Kidney (tissue), 14 donors: Measurements from ENCODE around the gene OARD1. TPM values are rescaled to one million over a fixed set of nuclear protein-coding genes. Genes with fewer than 3 reads are reported as not detected.

ENCODE experiments used
- DNase-seq, 5 donors: peaks; one replicate each; pipeline ENCODE4 v3.0.0-alpha.2; 2013 to 2020
- FAIRE-seq: peaks from 2 replicates; lab custom pipeline; 2012; peaks lifted over from hg19 to GRCh38; lab: Jason Lieb, UNC
- H3K27ac ChIP-seq, 2 donors: one replicate each; pipeline ENCODE4 v1.7.0; 2013; ENCODE audit warnings: low read depth in 2 of 2, low read length in 2 of 2, inconsistent platforms in 1 of 2
- H3K27me3 ChIP-seq: one replicate; pipeline ENCODE4 v1.7.1; 2013; ENCODE audit warnings: low read length, inconsistent platforms; ENCODE audit not compliant: control insufficient read depth, insufficient read depth
- H3K36me3 ChIP-seq, 3 donors: one replicate each; pipeline versions ENCODE4 v1.7.0 to v1.7.1; 2013; ENCODE audit warnings: low read length in 3 of 3, control low read depth in 1 of 3, inconsistent platforms in 1 of 3; ENCODE audit not compliant: insufficient read depth in 3 of 3, control insufficient read depth in 2 of 3
- H3K4me1 ChIP-seq, 3 donors: one replicate each; pipeline versions ENCODE4 v1.7.0 to v1.7.1; 2013; ENCODE audit warnings: low read length in 3 of 3, inconsistent platforms in 1 of 3, low read depth in 1 of 3; ENCODE audit not compliant: control insufficient read depth in 2 of 3, insufficient read depth in 2 of 3
- H3K4me3 ChIP-seq, 3 donors: one replicate each; pipeline versions ENCODE4 v1.7.0 to v1.8.1; 2013; ENCODE audit warnings: low read length in 3 of 3, control low read depth in 1 of 3, inconsistent platforms in 1 of 3
- H3K9ac ChIP-seq, 3 donors: one replicate each; pipeline versions ENCODE4 v1.7.0 to v1.7.1; 2013; ENCODE audit warnings: low read length in 3 of 3, control low read depth in 1 of 3, inconsistent platforms in 1 of 3
- H3K9me3 ChIP-seq, 3 donors: one replicate each; pipeline versions ENCODE4 v1.7.0 to v1.7.1; 2013; ENCODE audit warnings: low read length in 3 of 3, control low read depth in 1 of 3, inconsistent platforms in 1 of 3; ENCODE audit not compliant: control insufficient read depth in 2 of 3, insufficient read depth in 1 of 3
- CTCF ChIP-seq: IDR thresholded peaks from 3 replicates; pipeline ENCODE4 v1.5.1; 2012; ENCODE audit warnings: mild to moderate bottlenecking, moderate library complexity, borderline replicate concordance; ENCODE audit not compliant: insufficient read depth; ENCODE audit errors: extremely low read depth
- intact Hi-C: fragments of 100-400 bp; cut with DNase I; formaldehyde crosslinking; loops from one replicate; pipeline ENCODE4 v1.11.1; 2022
- polyA plus RNA-seq: library from polyadenylated mRNA; stranded (reverse); fragments of 350-450 nt; fragmentation: Illumina TruSeq; extraction: RNeasy Lipid Tissue Mini Kit (QIAGEN cat#74804); gene quantifications from one replicate; pipeline ENCODE4 v1.2.3, GENCODE V29; 2014; ENCODE audit warnings: low read depth, low replicate concordance; ENCODE audit not compliant: insufficient read depth
- total RNA-seq: library from RNA; stranded (reverse); fragmentation: NEBNext Ultra II Directional; extraction: Animal tissue kit (Norgen Biotek cat#: 25700); gene quantifications from one replicate; pipeline ENCODE4 v1.2.1, GENCODE V29; 2021
- donor health status: control.
- donor health status: control.
- donor health status: control.
- donor health status: control.
- donor health status: control.
- donor health status: DM: yes; HTN: yes; CAD: no.
- donor health status: Normal renal cell carcinoma (clear cell type).

Gene OARD1
- total and polyA plus RNA-seq, 2 donors from 2014 or later = 35.9 to 62.6 TPM

- FAIRE-seq (no peak), DNase-seq (no peak)
- Histone ChIP-seq H3K27me3 (no peaks in the 10 kb centered on the region), H3K9me3 (no peaks in the 10 kb centered on the region), H3K27ac (no peak overlapping the region), H3K4me3 (no peak overlapping the region), H3K36me3 (peaks cover 0 to 2% (median 1%) of the 10 kb centered on the region in 3 donors), H3K4me1 (peaks cover 0 to 29% (median 11%) of the 10 kb centered on the region in 3 donors), H3K9ac (no peak overlapping the region)
- no peak for TF ChIP-seq CTCF
- intact Hi-C loops = no loop called here
Observed at GRCh38 chr6:41025966-41026530, 46.1 kb downstream of the OARD1 start.

DNA sequence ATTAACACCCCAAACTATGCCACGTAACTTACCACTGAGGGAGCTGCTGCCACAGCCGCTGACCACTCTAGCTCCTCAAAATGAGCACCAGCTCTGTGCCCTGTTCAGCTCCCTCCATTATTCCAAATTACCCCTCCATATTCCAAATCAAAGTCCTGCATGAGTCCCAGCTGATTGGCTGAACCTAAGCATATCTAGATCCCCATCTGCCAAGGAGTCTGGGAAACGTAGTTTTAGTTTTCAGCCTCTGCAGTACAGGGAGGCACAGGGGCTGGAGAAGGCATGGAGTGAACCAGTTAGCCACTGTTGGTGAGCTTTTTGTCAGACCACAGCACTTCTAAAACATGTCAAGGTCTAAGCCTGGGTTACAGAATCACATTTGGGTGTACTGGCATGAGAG, 49.0 kb downstream of the OARD1 start:
- Histone ChIP-seq H3K9ac (no peak overlapping the region), H3K36me3 (no peaks in the 10 kb centered on the region), H3K27ac (peak overlapping the region in 1 of 2 donors; percentile 13), H3K4me1 (peaks cover 0 to 29% (median 9%) of the 10 kb centered on the region in 3 donors), H3K4me3 (no peak overlapping the region), H3K27me3 (no peaks in the 10 kb centered on the region), H3K9me3 (peaks cover 0 to 6% (median 0%) of the 10 kb centered on the region in 3 donors)
- no peak for TF ChIP-seq CTCF
- no peak for DNase-seq
- no peak for FAIRE-seq
- intact Hi-C loops = no loop called here

DNA sequence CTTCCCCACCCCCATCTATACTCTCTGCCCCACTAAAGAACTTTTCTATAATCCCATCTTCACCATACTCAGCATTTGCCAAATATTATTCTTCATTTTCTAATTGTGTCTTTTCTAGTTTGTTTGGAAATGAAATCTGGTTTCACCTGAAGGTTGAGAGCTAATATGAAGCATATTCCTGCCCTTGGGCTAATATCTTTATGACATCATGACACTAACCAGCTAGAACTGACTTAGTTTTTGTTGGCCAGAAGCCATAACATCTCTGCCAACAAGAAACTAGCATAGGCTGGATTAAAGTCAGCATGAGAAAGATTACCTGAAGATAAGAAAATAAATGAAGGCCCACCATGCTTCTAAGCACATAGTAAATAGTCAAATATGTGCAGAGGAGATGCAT, 49.9 kb downstream of the OARD1 start:
- peaks cover 0 to 6% (median 0%) of the 10 kb centered on the region in 3 donors for H3K9me3 ChIP-seq
- no peak overlapping the region for H3K9ac ChIP-seq
- no peak overlapping the region for H3K4me3 ChIP-seq
- DNase-seq = peak in 1 of 5 donors; percentile 38
- H3K27ac ChIP-seq = peak overlapping the region in 1 of 2 donors; percentile 76
- no peak for FAIRE-seq
- H3K27me3 ChIP-seq = no peaks in the 10 kb centered on the region
- no peak for TF ChIP-seq CTCF
- intact Hi-C loops = no loop called here
- H3K36me3 ChIP-seq = no peaks in the 10 kb centered on the region
- peaks cover 0 to 22% (median 7%) of the 10 kb centered on the region in 3 donors for H3K4me1 ChIP-seq
